NCI-H2107 treated with DMSO at 0.1 percent for 48 hours (cell line): Measurements from ENCODE around the gene NR5A1.

Experiments used
- DNase-seq: peaks from one replicate; lab custom pipeline; 2025; ENCODE audit not compliant: unreplicated experiment; lab: John Stamatoyannopoulos, UW

NR5A1 gene

GRCh38 chr9:124444166-124444565, 63.0 kb downstream of the NR5A1 start:
- no peak for DNase-seq

GRCh38 chr9:124443625-124444024, 63.6 kb downstream of the NR5A1 start:
- DNase-seq: no peak

GRCh38 chr9:124442826-124443225, 64.4 kb downstream of the NR5A1 start:
- DNase-seq: peak; percentile 2

GRCh38 chr9:124442379-124442778, 64.8 kb downstream of the NR5A1 start:
- DNase-seq: no peak

GRCh38 chr9:124441291-124441690, 65.9 kb downstream of the NR5A1 start:
- no peak for DNase-seq

- no peak for DNase-seq
Measured at GRCh38 chr9:124440786-124441185, 66.4 kb downstream of the NR5A1 start.

GRCh38 chr9:124439686-124440243, 67.4 kb downstream of the NR5A1 start:
- DNase-seq: no peak

GRCh38 chr9:124439086-124439485, 68.1 kb downstream of the NR5A1 start:
- DNase-seq: no peak

- no peak for DNase-seq
Measured at GRCh38 chr9:124438091-124438490, 69.1 kb downstream of the NR5A1 start.

GRCh38 chr9:124437086-124437485, 70.1 kb downstream of the NR5A1 start:
- DNase-seq: peak; percentile 2

GRCh38 chr9:124436320-124436719, 70.9 kb downstream of the NR5A1 start:
- DNase-seq: no peak
